Suprapubic skin (tissue), 4 donors: ENCODE results near the gene ZNF608.

Source experiments
- POLR2A ChIP-seq, 2 donors: fragments of 450-650 bp; IDR thresholded peaks; one replicate each; pipeline ENCODE4 v1.6.1; 2017; ENCODE audit warnings: antibody characterized with exemption in 2 of 2, mild to moderate bottlenecking in 2 of 2, moderate library complexity in 2 of 2
- POLR2AphosphoS5 ChIP-seq, 3 donors: sonication (generic); formaldehyde crosslinking; IDR thresholded peaks; one replicate each; pipeline ENCODE4 v1.6.1; 2017; ENCODE audit warnings: antibody characterized with exemption in 3 of 3
- TF ChIP-seq, protein P1 (sequence below), 2 donors: fragments of 200-600 bp in 1 of 2; fragments of 450-650 bp in 1 of 2; sonication (generic) in 1 of 2; IDR thresholded peaks; one replicate each; pipeline ENCODE4 v1.5.1; 2016 to 2019; ENCODE audit warnings: antibody characterized with exemption in 2 of 2, mild to moderate bottlenecking in 1 of 2, moderate library complexity in 1 of 2

DNA sequence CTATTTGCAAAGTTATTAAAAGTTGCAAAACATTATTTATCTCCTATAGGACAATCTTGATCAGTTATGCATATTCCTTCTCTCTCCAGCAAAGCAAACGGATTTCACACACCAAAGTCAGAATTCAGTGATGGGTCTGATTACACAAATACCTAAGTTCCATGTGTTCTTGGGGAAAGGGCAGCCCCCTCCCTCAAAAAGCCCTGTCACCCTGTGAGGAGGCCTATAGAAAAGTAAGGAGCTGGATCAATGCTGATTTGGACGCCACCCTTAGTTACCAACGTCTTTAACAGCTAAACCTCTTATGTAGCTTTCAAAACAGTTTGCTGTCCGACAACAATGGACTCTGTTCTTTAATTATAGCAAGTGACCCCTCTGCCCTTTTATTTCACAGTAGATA is 6.4 kb downstream of the ZNF608 start:
- TF ChIP-seq POLR2AphosphoS5 (IDR thresholded peaks at IDR 0.05) (no peak), POLR2A (IDR thresholded peaks at IDR 0.05) (no peak)
- TF ChIP-seq, protein P1, sequence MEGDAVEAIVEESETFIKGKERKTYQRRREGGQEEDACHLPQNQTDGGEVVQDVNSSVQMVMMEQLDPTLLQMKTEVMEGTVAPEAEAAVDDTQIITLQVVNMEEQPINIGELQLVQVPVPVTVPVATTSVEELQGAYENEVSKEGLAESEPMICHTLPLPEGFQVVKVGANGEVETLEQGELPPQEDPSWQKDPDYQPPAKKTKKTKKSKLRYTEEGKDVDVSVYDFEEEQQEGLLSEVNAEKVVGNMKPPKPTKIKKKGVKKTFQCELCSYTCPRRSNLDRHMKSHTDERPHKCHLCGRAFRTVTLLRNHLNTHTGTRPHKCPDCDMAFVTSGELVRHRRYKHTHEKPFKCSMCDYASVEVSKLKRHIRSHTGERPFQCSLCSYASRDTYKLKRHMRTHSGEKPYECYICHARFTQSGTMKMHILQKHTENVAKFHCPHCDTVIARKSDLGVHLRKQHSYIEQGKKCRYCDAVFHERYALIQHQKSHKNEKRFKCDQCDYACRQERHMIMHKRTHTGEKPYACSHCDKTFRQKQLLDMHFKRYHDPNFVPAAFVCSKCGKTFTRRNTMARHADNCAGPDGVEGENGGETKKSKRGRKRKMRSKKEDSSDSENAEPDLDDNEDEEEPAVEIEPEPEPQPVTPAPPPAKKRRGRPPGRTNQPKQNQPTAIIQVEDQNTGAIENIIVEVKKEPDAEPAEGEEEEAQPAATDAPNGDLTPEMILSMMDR (IDR thresholded peaks at IDR 0.05) = no peak
